Tibial artery (tissue), 4 donors: ENCODE measurements around the gene ARRDC5.

Source experiments
- DNase-seq, 2 donors: peaks; one replicate each; pipeline ENCODE4 v3.0.0-alpha.2; 2019
- H3K27ac ChIP-seq, 2 donors: fragments of 200-600 bp; sonication (generic) in 1 of 2; 1 replicate in 1 of 2; 2 replicates in 1 of 2; pipeline ENCODE4 v1.5.1; 2018 to 2019; ENCODE audit warnings: mild to moderate bottlenecking in 1 of 2
- H3K27me3 ChIP-seq, 2 donors: fragments of 200-600 bp; sonication (generic) in 1 of 2; one replicate each; pipeline versions ENCODE4 v1.5.1 to v1.6.0; 2016 to 2019
- H3K36me3 ChIP-seq, 3 donors: fragments of 200-600 bp; sonication (generic) in 2 of 3; one replicate each; pipeline ENCODE4 v1.5.1; 2016 to 2019; ENCODE audit warnings: mild to moderate bottlenecking in 2 of 3
- H3K4me1 ChIP-seq, 4 donors: fragments of 200-600 bp; sonication (generic) in 2 of 4; 1 replicate in 3 of 4; 2 replicates in 1 of 4; pipeline ENCODE4 v1.5.1; 2016 to 2019
- H3K4me3 ChIP-seq, 2 donors: fragments of 200-600 bp; sonication (generic) in 1 of 2; 1 replicate in 1 of 2; 2 replicates in 1 of 2; pipeline ENCODE4 v1.5.1; 2018 to 2019; ENCODE audit warnings: mild to moderate bottlenecking in 2 of 2
- H3K9me3 ChIP-seq, 3 donors: fragments of 200-600 bp; sonication (generic) in 1 of 3; one replicate each; pipeline ENCODE4 v1.5.1; 2016 to 2019
- CTCF ChIP-seq, 2 experiments: fragments of 200-600 bp in 1 of 2; fragments of 450-650 bp in 1 of 2; IDR thresholded peaks; one replicate each; pipeline ENCODE4 v1.5.1; 2017 to 2019; ENCODE audit warnings: antibody characterized with exemption in 2 of 2, mild to moderate bottlenecking in 1 of 2, moderate library complexity in 1 of 2
- intact Hi-C: fragments of 100-400 bp; cut with DNase I; formaldehyde crosslinking; loops from one replicate; pipeline ENCODE4 v1.15.0; 2023; ENCODE audit warnings: low total_unique reads

ARRDC5 gene

GRCh38 chr19:4922530-4923275 is 20.0 kb upstream of the ARRDC5 start:
- no peak for DNase-seq
- intact Hi-C loops, result no loop called here
- Histone ChIP-seq H3K4me3 (no peak overlapping the region), H3K9me3 (no peaks in the 10 kb centered on the region), H3K27ac (no peak overlapping the region), H3K36me3 (no peaks in the 10 kb centered on the region), H3K4me1 (no peaks in the 10 kb centered on the region), H3K27me3 (no peaks in the 10 kb centered on the region)
- TF ChIP-seq CTCF (IDR thresholded peaks at IDR 0.05), result no peak

GRCh38 chr19:4916292-4917082 is 13.8 kb upstream of the ARRDC5 start:
- Histone ChIP-seq H3K36me3 (no peaks in the 10 kb centered on the region), H3K9me3 (no peaks in the 10 kb centered on the region), H3K4me1 (peaks cover 0 to 14% (median 10%) of the 10 kb centered on the region in 4 donors), H3K27me3 (no peaks in the 10 kb centered on the region), H3K27ac (no peak overlapping the region), H3K4me3 (peak overlapping the region; percentile 2 to 18)
- no peak for TF ChIP-seq CTCF (IDR thresholded peaks at IDR 0.05)
- DNase-seq, result no peak
- intact Hi-C loops, result no loop called here

- intact Hi-C loops, result loop anchor here (5.0 kb wide), 1 partner anchor 103 kb away; no protein-coding TSS in a partner anchor
- Histone ChIP-seq H3K36me3 (no peaks in the 10 kb centered on the region), H3K9me3 (no peaks in the 10 kb centered on the region), H3K4me3 (peak overlapping the region in 1 of 2 donors; percentile 18), H3K27me3 (no peaks in the 10 kb centered on the region), H3K4me1 (peaks cover 0 to 27% (median 21%) of the 10 kb centered on the region in 4 donors), H3K27ac (no peak overlapping the region)
- TF ChIP-seq CTCF (IDR thresholded peaks at IDR 0.05), result no peak
- DNase-seq, result no peak
These were observed 12.2 kb upstream of the ARRDC5 start for GRCh38 chr19:4914736-4915501.

- Histone ChIP-seq H3K36me3 (no peaks in the 10 kb centered on the region), H3K4me1 (peaks cover 0 to 32% (median 28%) of the 10 kb centered on the region in 4 donors), H3K27me3 (peaks cover 0 to 5% of the 10 kb centered on the region in 2 donors), H3K4me3 (no peak overlapping the region), H3K9me3 (no peaks in the 10 kb centered on the region), H3K27ac (no peak overlapping the region)
- intact Hi-C loops, result loop anchor here (5.0 kb wide), 1 partner anchor 102 kb away; no protein-coding TSS in a partner anchor
- TF ChIP-seq CTCF (IDR thresholded peaks at IDR 0.05), result no peak
- DNase-seq, result no peak
These were observed 11.5 kb upstream of the ARRDC5 start for GRCh38 chr19:4913996-4914735.
